HG03064 (cell line): Measurements from ENCODE around the gene MSMB.
"Not testable (repeated sequence)": the region's sequence is repeated elsewhere in the genome, so short reads cannot be mapped to it uniquely, and the experiment has no call there.

Source experiments
- ATAC-seq: cut with Tn5 transposase; IDR thresholded peaks from one replicate; pipeline ENCODE4 v1.9.1; 2021; ENCODE audit warnings: low read depth; ENCODE audit not compliant: unreplicated experiment

The MSMB gene

GRCh38 chr10:46014683-46015405, 31.2 kb downstream of the MSMB start:
- ATAC-seq: no peak

GRCh38 chr10:46014206-46014605, 31.9 kb downstream of the MSMB start:
- ATAC-seq: no peak

- no peak for ATAC-seq
Measured at GRCh38 chr10:46012746-46013145, 33.3 kb downstream of the MSMB start.

GRCh38 chr10:46006219-46006618, 39.9 kb downstream of the MSMB start:
- ATAC-seq: no peak

- ATAC-seq: no peak
Measured at GRCh38 chr10:46005383-46005782, 40.7 kb downstream of the MSMB start.

GRCh38 chr10:46004963-46005362, 41.1 kb downstream of the MSMB start:
- no peak for ATAC-seq

GRCh38 chr10:46002916-46003693, 43.0 kb downstream of the MSMB start:
- ATAC-seq: no peak

- ATAC-seq: not testable (repeated sequence)
Measured at GRCh38 chr10:46002189-46002687, 43.8 kb downstream of the MSMB start.

GRCh38 chr10:46001187-46001756, 44.8 kb downstream of the MSMB start:
- ATAC-seq: no peak

- no peak for ATAC-seq
Measured at GRCh38 chr10:46000538-46000937, 45.5 kb downstream of the MSMB start.

GRCh38 chr10:45999955-46000354, 46.1 kb downstream of the MSMB start:
- ATAC-seq: not testable (repeated sequence)

GRCh38 chr10:45997994-45998763, 47.9 kb downstream of the MSMB start:
- ATAC-seq: no peak

GRCh38 chr10:45997557-45997956, 48.5 kb downstream of the MSMB start:
- no peak for ATAC-seq

- not testable (repeated sequence) for ATAC-seq
Measured at GRCh38 chr10:45985590-45985989, 60.5 kb downstream of the MSMB start.

GRCh38 chr10:45984473-45984872, 61.6 kb downstream of the MSMB start:
- not testable (repeated sequence) for ATAC-seq

- ATAC-seq: not testable (repeated sequence)
Measured at GRCh38 chr10:45983538-45984186, 62.4 kb downstream of the MSMB start.
